ENCODE results near the gene CCDC87.
"Not testable (repeated sequence)": the region's sequence is repeated elsewhere in the genome, so short reads cannot be mapped to it uniquely, and the experiment has no call there.

GRCh38 chr11:66639814-66640340 lies 47.0 kb upstream of the CCDC87 start:
- TF ChIP-seq POLR2A, CTCF (IDR thresholded peaks at IDR 0.05): not testable (repeated sequence)
